Activated T-helper 1 cell treated with anti-CD3 and anti-CD28 coated beads, Interleukin-12 subunit alpha, Interleukin-12 subunit beta, Interleukin-2, Interleukin-4 antibody, amounts not matched to agents 30 ng/mL and 10 ng/mL and 1 ng/mL, durations not matched to agents 14 hours and 24 hours and 36 hours (primary cell): ENCODE results near the gene SSTR1. TPM values are rescaled to one million over a fixed set of nuclear protein-coding genes. Genes with fewer than 3 reads are reported as not detected.
"Not testable (repeated sequence)": the region's sequence is repeated elsewhere in the genome, so short reads cannot be mapped to it uniquely, and the experiment has no call there.

ENCODE experiments used
- DNase-seq: peaks from one replicate; pipeline ENCODE4 v3.0.0; 2021; ENCODE audit warnings: low spot score
- H3K27ac Mint-ChIP-seq: one replicate; pipeline ENCODE4 v1.8.0; 2021; ENCODE audit warnings: mild to moderate bottlenecking, mixed read lengths
- H3K27me3 Mint-ChIP-seq: one replicate; pipeline ENCODE4 v1.8.0; 2022; ENCODE audit warnings: mild to moderate bottlenecking, moderate library complexity, mixed read lengths; ENCODE audit not compliant: insufficient read depth
- H3K36me3 Mint-ChIP-seq: one replicate; pipeline ENCODE4 v1.8.0; 2021; ENCODE audit warnings: low read depth, mixed read lengths
- H3K4me1 Mint-ChIP-seq: one replicate; pipeline ENCODE4 v1.8.0; 2021; ENCODE audit warnings: low read depth, mixed read lengths
- H3K4me3 Mint-ChIP-seq: one replicate; pipeline ENCODE4 v1.8.0; 2021; ENCODE audit warnings: mild to moderate bottlenecking, moderate library complexity, mixed read lengths
- H3K9me3 Mint-ChIP-seq: one replicate; pipeline ENCODE4 v1.8.0; 2021; ENCODE audit warnings: mixed read lengths
- intact Hi-C: fragments of 100-400 bp; cut with micrococcal nuclease; formaldehyde crosslinking; loops from one replicate; pipeline ENCODE4 v1.15.1; 2024
- total RNA-seq: library from RNA; stranded (reverse); gene quantifications from 2 replicates; pipeline ENCODE4 v1.2.3, GENCODE V29; 2022

Gene SSTR1
- total RNA-seq, 1 donor from 2014 or later = not detected

GRCh38 chr14:38191491-38191890 is 16.2 kb upstream of the SSTR1 start:
- DNase-seq, H3K4me3 Mint-ChIP-seq, H3K27me3 Mint-ChIP-seq, H3K27ac Mint-ChIP-seq, H3K36me3 Mint-ChIP-seq, H3K4me1 Mint-ChIP-seq, H3K9me3 Mint-ChIP-seq, intact Hi-C loops: not testable (repeated sequence)

GRCh38 chr14:38197001-38197783 is 10.5 kb upstream of the SSTR1 start:
- H3K4me1 Mint-ChIP-seq = no peaks in the 10 kb centered on the region
- no peak overlapping the region for H3K4me3 Mint-ChIP-seq
- no peaks in the 10 kb centered on the region for H3K36me3 Mint-ChIP-seq
- intact Hi-C loops = loop anchor here (1.0 to 2.0 kb wide), 2 partner anchors 211 to 292 kb away; no protein-coding TSS in a partner anchor
- peaks cover 2% of the 10 kb centered on the region for H3K27me3 Mint-ChIP-seq
- H3K9me3 Mint-ChIP-seq = no peaks in the 10 kb centered on the region
- no peak overlapping the region for H3K27ac Mint-ChIP-seq
- no peak for DNase-seq

- H3K36me3 Mint-ChIP-seq = no peaks in the 10 kb centered on the region
- H3K4me1 Mint-ChIP-seq = no peaks in the 10 kb centered on the region
- intact Hi-C loops = loop anchor here (1.0 to 2.0 kb wide), 2 partner anchors 212 to 293 kb away; no protein-coding TSS in a partner anchor
- no peak for DNase-seq
- no peak overlapping the region for H3K27ac Mint-ChIP-seq
- no peak overlapping the region for H3K4me3 Mint-ChIP-seq
- no peaks in the 10 kb centered on the region for H3K9me3 Mint-ChIP-seq
- H3K27me3 Mint-ChIP-seq = peaks cover 3% of the 10 kb centered on the region
These were observed 9.8 kb upstream of the SSTR1 start for GRCh38 chr14:38197784-38198335.

- no peaks in the 10 kb centered on the region for H3K4me1 Mint-ChIP-seq
- DNase-seq = no peak
- no peaks in the 10 kb centered on the region for H3K36me3 Mint-ChIP-seq
- no peak overlapping the region for H3K27ac Mint-ChIP-seq
- no peaks in the 10 kb centered on the region for H3K9me3 Mint-ChIP-seq
- peaks cover 3% of the 10 kb centered on the region for H3K27me3 Mint-ChIP-seq
- intact Hi-C loops = no loop called here
- H3K4me3 Mint-ChIP-seq = no peak overlapping the region
These were observed 9.3 kb upstream of the SSTR1 start for GRCh38 chr14:38198425-38198824.

- DNase-seq = no peak
- Mint-ChIP-seq H3K27ac (no peak overlapping the region), H3K36me3 (no peaks in the 10 kb centered on the region), H3K9me3 (no peaks in the 10 kb centered on the region), H3K4me1 (no peaks in the 10 kb centered on the region), H3K27me3 (peaks cover 3% of the 10 kb centered on the region), H3K4me3 (no peak overlapping the region)
- intact Hi-C loops = no loop called here
These were observed 8.6 kb upstream of the SSTR1 start for GRCh38 chr14:38199076-38199475.

- Mint-ChIP-seq H3K36me3 (no peaks in the 10 kb centered on the region), H3K4me1 (no peaks in the 10 kb centered on the region), H3K27me3 (peaks cover 3% of the 10 kb centered on the region), H3K9me3 (no peaks in the 10 kb centered on the region), H3K4me3 (no peak overlapping the region), H3K27ac (no peak overlapping the region)
- DNase-seq = no peak
- intact Hi-C loops = no loop called here
These were observed 8.0 kb upstream of the SSTR1 start for GRCh38 chr14:38199739-38200138.

- Mint-ChIP-seq H3K27ac (no peak overlapping the region), H3K27me3 (peaks cover 13% of the 10 kb centered on the region), H3K4me3 (no peak overlapping the region), H3K4me1 (no peaks in the 10 kb centered on the region), H3K36me3 (no peaks in the 10 kb centered on the region), H3K9me3 (no peaks in the 10 kb centered on the region)
- no peak for DNase-seq
- intact Hi-C loops = no loop called here
These were observed 6.4 kb upstream of the SSTR1 start for GRCh38 chr14:38201137-38201828.

GRCh38 chr14:38202444-38203191 is 5.1 kb upstream of the SSTR1 start:
- Mint-ChIP-seq H3K4me1 (no peaks in the 10 kb centered on the region), H3K9me3 (no peaks in the 10 kb centered on the region), H3K27me3 (peaks cover 25% of the 10 kb centered on the region), H3K4me3 (no peak overlapping the region), H3K36me3 (no peaks in the 10 kb centered on the region), H3K27ac (no peak overlapping the region)
- intact Hi-C loops = no loop called here
- no peak for DNase-seq

- intact Hi-C loops = no loop called here
- no peak overlapping the region for H3K27ac Mint-ChIP-seq
- no peak overlapping the region for H3K4me3 Mint-ChIP-seq
- H3K36me3 Mint-ChIP-seq = no peaks in the 10 kb centered on the region
- peaks cover 34% of the 10 kb centered on the region for H3K27me3 Mint-ChIP-seq
- H3K9me3 Mint-ChIP-seq = no peaks in the 10 kb centered on the region
- H3K4me1 Mint-ChIP-seq = no peaks in the 10 kb centered on the region
- DNase-seq = no peak
These were observed 3.6 kb upstream of the SSTR1 start for GRCh38 chr14:38203929-38204718.

GRCh38 chr14:38204719-38205115 is 3.0 kb upstream of the SSTR1 start:
- no peak overlapping the region for H3K4me3 Mint-ChIP-seq
- no peaks in the 10 kb centered on the region for H3K9me3 Mint-ChIP-seq
- no peak overlapping the region for H3K27ac Mint-ChIP-seq
- H3K4me1 Mint-ChIP-seq = peaks cover 3% of the 10 kb centered on the region
- H3K36me3 Mint-ChIP-seq = no peaks in the 10 kb centered on the region
- intact Hi-C loops = loop anchor here (5.0 kb wide), 1 partner anchor 602 kb away; no protein-coding TSS in a partner anchor
- peaks cover 37% of the 10 kb centered on the region for H3K27me3 Mint-ChIP-seq
- no peak for DNase-seq

- Mint-ChIP-seq H3K4me3 (no peak overlapping the region), H3K4me1 (peaks cover 3% of the 10 kb centered on the region), H3K36me3 (no peaks in the 10 kb centered on the region), H3K27ac (no peak overlapping the region), H3K9me3 (no peaks in the 10 kb centered on the region), H3K27me3 (peaks cover 41% of the 10 kb centered on the region)
- intact Hi-C loops = loop anchor here (5.0 kb wide), 1 partner anchor 603 kb away; no protein-coding TSS in a partner anchor
- DNase-seq = no peak
These were observed 2.4 kb upstream of the SSTR1 start for GRCh38 chr14:38205119-38205813.
